Thyroid gland (tissue), 4 donors: ENCODE data around the gene TOPORS. TPM values are rescaled to one million over a fixed set of nuclear protein-coding genes. Genes with fewer than 3 reads are reported as not detected.

Source experiments
- DNase-seq, 2 donors: peaks; one replicate each; pipeline ENCODE4 v3.0.0-alpha.2; 2019
- H3K27ac ChIP-seq, 3 donors: fragments of 200-600 bp; sonication (generic); 1 replicate in 2 of 3; 2 replicates in 1 of 3; pipeline ENCODE4 v1.5.1; 2016 to 2019; ENCODE audit warnings: mild to moderate bottlenecking in 1 of 3, moderate library complexity in 1 of 3
- H3K27me3 ChIP-seq: fragments of 200-600 bp; sonication (generic); one replicate; pipeline ENCODE4 v1.5.1; 2019
- H3K36me3 ChIP-seq, 2 donors: fragments of 200-600 bp; sonication (generic); one replicate each; pipeline ENCODE4 v1.5.1; 2016 to 2019
- H3K4me1 ChIP-seq, 2 donors: fragments of 200-600 bp; sonication (generic); one replicate each; pipeline ENCODE4 v1.5.1; 2017 to 2019
- H3K4me3 ChIP-seq, 3 donors: fragments of 200-600 bp; sonication (generic); replicated peaks in 1 of 3; 1 replicate in 2 of 3; 2 replicates in 1 of 3; pipeline ENCODE4 v1.5.1; 2016; ENCODE audit warnings: mild to moderate bottlenecking in 1 of 3
- H3K9me3 ChIP-seq: fragments of 200-600 bp; sonication (generic); one replicate; pipeline ENCODE4 v1.5.1; 2017
- CTCF ChIP-seq, 6 experiments: fragments of 200-600 bp in 3 of 6; fragments of 450-650 bp in 3 of 6; sonication (generic) in 3 of 6; IDR thresholded peaks; one replicate each; pipeline ENCODE4 v1.5.1; 2016 to 2019; ENCODE audit warnings: antibody characterized with exemption in 6 of 6, mild to moderate bottlenecking in 2 of 6, inconsistent platforms in 1 of 6, moderate library complexity in 1 of 6
- POLR2A ChIP-seq, 2 donors: fragments of 450-650 bp; IDR thresholded peaks; one replicate each; pipeline ENCODE4 v1.6.1; 2017; ENCODE audit warnings: antibody characterized with exemption in 2 of 2, mild to moderate bottlenecking in 2 of 2, moderate library complexity in 1 of 2
- WGBS, 2 donors: methylation state at CpG; one replicate each; pipeline ENCODE4 v1.1.5; 2017; 5-methylcytosine and 5-hydroxymethylcytosine counted together
- intact Hi-C: fragments of 100-400 bp; cut with DNase I; formaldehyde crosslinking; loops from one replicate; pipeline ENCODE4 v1.15.1; 2023
- total RNA-seq, 4 donors: library from RNA; depleted of rRNA; stranded (reverse); fragments of >200 nt; gene quantifications; one replicate each; pipeline ENCODE4 v1.2.3, GENCODE V29; 2016

TOPORS gene
- total RNA-seq, 4 donors from 2014 or later, result 23.7 to 31.8 (median 28.8) TPM

- H3K27me3 ChIP-seq, result no peaks in the 10 kb centered on the region
- no peaks in the 10 kb centered on the region for H3K36me3 ChIP-seq
- TF ChIP-seq CTCF (IDR thresholded peaks at IDR 0.05), result no peak
- no peak for TF ChIP-seq POLR2A (IDR thresholded peaks at IDR 0.05)
- intact Hi-C loops, result no loop called here
- H3K27ac ChIP-seq, result no peak overlapping the region
- 88 to 100% methylated on average over 1 of the region's 1 CpG for WGBS, 2 donors
- peaks cover 0 to 6% of the 10 kb centered on the region in 2 donors for H3K4me1 ChIP-seq
- H3K4me3 ChIP-seq, result no peak overlapping the region
- H3K9me3 ChIP-seq, result no peaks in the 10 kb centered on the region
- DNase-seq, result no peak
Observed at GRCh38 chr9:32508728-32509127, 43.7 kb downstream of the TOPORS start.

DNA sequence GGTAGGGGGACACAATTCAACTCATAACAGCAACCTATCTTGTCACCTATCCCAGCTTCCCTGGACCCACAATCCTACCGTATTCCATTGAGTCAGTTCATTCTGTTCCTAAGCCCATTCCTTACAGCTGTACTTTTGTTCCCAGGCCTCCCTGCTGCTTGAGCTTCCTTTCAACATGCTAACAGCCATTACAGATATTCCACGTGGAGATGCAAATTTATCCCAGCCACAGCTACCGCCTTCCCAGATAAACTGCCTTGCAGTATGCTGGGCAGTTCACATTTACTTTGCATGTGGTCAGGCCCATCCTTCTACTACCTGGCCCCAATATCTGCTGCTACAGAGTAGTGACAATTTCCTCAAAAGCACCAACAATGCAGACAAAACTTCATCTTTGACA, 49.4 kb downstream of the TOPORS start:
- TF ChIP-seq POLR2A (IDR thresholded peaks at IDR 0.05), result no peak
- TF ChIP-seq CTCF (IDR thresholded peaks at IDR 0.05), result no peak
- no peaks in the 10 kb centered on the region for H3K9me3 ChIP-seq
- peaks cover 0 to 3% of the 10 kb centered on the region in 2 donors for H3K36me3 ChIP-seq
- H3K27me3 ChIP-seq, result no peaks in the 10 kb centered on the region
- H3K4me1 ChIP-seq, result no peaks in the 10 kb centered on the region
- DNase-seq, result no peak
- WGBS, 2 donors, result 89 to 92% methylated on average over 3 of the region's 3 CpGs
- H3K27ac ChIP-seq, result no peak overlapping the region
- intact Hi-C loops, result no loop called here
- H3K4me3 ChIP-seq, result no peak overlapping the region

DNA sequence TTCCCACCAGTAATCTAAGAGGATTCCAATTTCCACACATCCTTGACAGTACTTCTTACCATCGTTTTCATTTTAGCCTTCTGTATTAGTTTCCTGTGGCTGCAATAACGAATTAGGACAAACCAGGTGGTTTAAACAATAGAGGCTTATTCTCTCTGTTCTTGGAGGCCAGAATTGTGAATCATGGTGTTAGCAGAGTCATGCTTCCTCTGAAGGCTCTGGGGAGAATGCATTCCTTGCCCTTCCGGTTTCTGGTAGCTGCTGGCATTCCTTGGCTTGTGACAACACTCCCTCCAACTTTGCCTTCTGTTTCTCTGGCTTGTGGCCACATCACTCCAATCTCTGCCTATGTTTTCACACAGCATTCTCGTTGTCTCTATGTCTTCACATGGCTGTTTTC, 49.9 kb downstream of the TOPORS start:
- Histone ChIP-seq H3K9me3 (no peaks in the 10 kb centered on the region), H3K4me3 (no peak overlapping the region), H3K27ac (no peak overlapping the region), H3K36me3 (peaks cover 0 to 3% of the 10 kb centered on the region in 2 donors), H3K4me1 (no peaks in the 10 kb centered on the region), H3K27me3 (no peaks in the 10 kb centered on the region)
- DNase-seq, result no peak
- no peak for TF ChIP-seq POLR2A (IDR thresholded peaks at IDR 0.05)
- no peak for TF ChIP-seq CTCF (IDR thresholded peaks at IDR 0.05)
- intact Hi-C loops, result no loop called here
- WGBS, 2 donors, result 75 to 79% methylated on average over 4 of the region's 4 CpGs

- H3K27me3 ChIP-seq, result no peaks in the 10 kb centered on the region
- no peak for DNase-seq
- no peak overlapping the region for H3K4me3 ChIP-seq
- peaks cover 0 to 3% of the 10 kb centered on the region in 2 donors for H3K36me3 ChIP-seq
- intact Hi-C loops, result no loop called here
- 88 to 96% methylated on average over 1 of the region's 1 CpG for WGBS, 2 donors
- no peaks in the 10 kb centered on the region for H3K9me3 ChIP-seq
- H3K4me1 ChIP-seq, result no peaks in the 10 kb centered on the region
- no peak overlapping the region for H3K27ac ChIP-seq
- TF ChIP-seq POLR2A (IDR thresholded peaks at IDR 0.05) (no peak), CTCF (IDR thresholded peaks at IDR 0.05) (no peak)
Observed at GRCh38 chr9:32501868-32502267, 50.5 kb downstream of the TOPORS start.

DNA sequence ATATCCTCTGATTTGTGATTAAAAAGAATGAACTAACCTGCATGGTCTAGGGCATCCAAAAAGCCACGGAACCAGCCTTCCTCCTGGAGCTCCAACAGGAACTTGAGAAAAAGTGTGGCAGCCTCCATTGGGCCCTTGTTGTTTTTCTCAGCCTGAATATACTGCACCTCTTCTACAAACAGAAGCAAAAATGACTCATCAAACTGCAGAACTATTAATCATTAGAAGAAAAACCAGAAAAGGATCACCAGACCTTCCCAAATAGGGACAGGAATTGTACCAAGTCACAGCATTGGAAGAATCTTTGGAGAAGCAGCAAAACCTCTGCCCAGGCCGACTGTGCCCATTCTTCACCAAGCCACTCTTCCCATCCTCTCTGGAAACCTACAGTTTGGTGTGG, 51.6 kb downstream of the TOPORS start:
- Histone ChIP-seq H3K9me3 (no peaks in the 10 kb centered on the region), H3K27ac (no peak overlapping the region), H3K4me1 (no peaks in the 10 kb centered on the region), H3K36me3 (peaks cover 0 to 3% of the 10 kb centered on the region in 2 donors), H3K4me3 (no peak overlapping the region), H3K27me3 (no peaks in the 10 kb centered on the region)
- TF ChIP-seq POLR2A (IDR thresholded peaks at IDR 0.05) (no peak), CTCF (IDR thresholded peaks at IDR 0.05) (no peak)
- no peak for DNase-seq
- WGBS, 2 donors, result 86 to 94% methylated on average over 2 of the region's 2 CpGs
- intact Hi-C loops, result no loop called here
